Sigmoid colon (tissue), 7 donors: ENCODE measurements around the gene FBXL7. TPM values are rescaled to one million over a fixed set of nuclear protein-coding genes. Genes with fewer than 3 reads are reported as not detected.
A peak's percentile ranks its signal among the peaks of the same experiment; 100 is the strongest.

Experiments
- DNase-seq: peaks from one replicate; pipeline ENCODE4 v3.0.0-alpha.2; 2019
- H3K27ac ChIP-seq, 4 donors: fragments of 200-600 bp; sonication (generic); one replicate each; pipeline ENCODE4 v1.5.1; 2016 to 2019; ENCODE audit warnings: mild to moderate bottlenecking in 1 of 4
- H3K27me3 ChIP-seq, 3 donors: fragments of 200-600 bp; sonication (generic); one replicate each; pipeline ENCODE4 v1.5.1; 2019; ENCODE audit warnings: mild to moderate bottlenecking in 1 of 3
- H3K36me3 ChIP-seq, 4 donors: fragments of 200-600 bp; sonication (generic); one replicate each; pipeline ENCODE4 v1.5.1; 2016 to 2019
- H3K4me1 ChIP-seq, 4 donors: fragments of 200-600 bp; sonication (generic); one replicate each; pipeline ENCODE4 v1.5.1; 2017 to 2019
- H3K4me3 ChIP-seq, 4 donors: fragments of 200-600 bp; sonication (generic); one replicate each; pipeline ENCODE4 v1.5.1; 2017 to 2019; ENCODE audit warnings: mild to moderate bottlenecking in 2 of 4, moderate library complexity in 1 of 4
- H3K9me3 ChIP-seq, 4 donors: fragments of 200-600 bp in 3 of 4; sonication (generic) in 3 of 4; one replicate each; pipeline versions ENCODE4 v1.5.1 to v1.6.1; 2013 to 2019
- CTCF ChIP-seq, 4 experiments: fragments of 450-650 bp in 3 of 4; fragments of 200-600 bp in 1 of 4; IDR thresholded peaks; one replicate each; pipeline ENCODE4 v1.5.1; 2016 to 2019; ENCODE audit warnings: antibody characterized with exemption in 4 of 4, mild to moderate bottlenecking in 3 of 4, moderate library complexity in 2 of 4
- EP300 ChIP-seq, 4 donors: sonication (generic); formaldehyde crosslinking; IDR thresholded peaks; one replicate each; pipeline ENCODE4 v1.6.1; 2017; ENCODE audit warnings: antibody characterized with exemption in 4 of 4
- POLR2A ChIP-seq, 2 donors: fragments of 450-650 bp; IDR thresholded peaks; one replicate each; pipeline ENCODE4 v1.6.1; 2016; ENCODE audit warnings: antibody characterized with exemption in 2 of 2, mild to moderate bottlenecking in 2 of 2, moderate library complexity in 2 of 2
- POLR2AphosphoS5 ChIP-seq, 4 donors: sonication (generic); formaldehyde crosslinking; IDR thresholded peaks; one replicate each; pipeline ENCODE4 v1.6.1; 2017; ENCODE audit warnings: antibody characterized with exemption in 4 of 4
- WGBS, 2 donors: extraction: QIAGEN DNeasy Blood & Tissue Kit; methylation state at CpG; one replicate each; pipeline ENCODE4 v1.1.7; 2013; 5-methylcytosine and 5-hydroxymethylcytosine counted together
- intact Hi-C: fragments of 100-400 bp; cut with DNase I; formaldehyde crosslinking; loops from one replicate; pipeline ENCODE4 v1.15.1; 2023
- polyA plus RNA-seq, 3 donors: library from polyadenylated mRNA; stranded (reverse); fragments of 200-250 nt; gene quantifications; one replicate each; pipeline ENCODE4 v1.2.3, GENCODE V29; 2013
- total RNA-seq, 4 donors: library from RNA; depleted of rRNA; stranded (reverse); fragments of >200 nt; gene quantifications; one replicate each; pipeline ENCODE4 v1.1.0, GENCODE V29; 2016
- donor health status: healthy with polysubstance abuse.
- donor health status: Bipolar disorder and iron deficiency.
- donor health status: healthy.

FBXL7 gene
- total and polyA plus RNA-seq, 7 donors: 0.92 to 44.3 (median 18.2) TPM

- H3K27me3 ChIP-seq: no peaks in the 10 kb centered on the region
- peaks cover 0 to 50% (median 40%) of the 10 kb centered on the region in 4 donors for H3K4me1 ChIP-seq
- intact Hi-C loops: loop anchor here (5.0 kb wide), 1 partner anchor 77 kb away; the partner anchor contains the start of gene FBXL7
- WGBS, 2 donors: 72 to 73% methylated on average over 3 of the region's 3 CpGs
- H3K27ac ChIP-seq: no peak overlapping the region
- H3K36me3 ChIP-seq: no peaks in the 10 kb centered on the region
- no peaks in the 10 kb centered on the region for H3K9me3 ChIP-seq
- H3K4me3 ChIP-seq: no peak overlapping the region
- no peak for DNase-seq
- TF ChIP-seq POLR2AphosphoS5 (IDR thresholded peaks at IDR 0.05) (peak in 1 of 4 donors; percentile 15), EP300 (IDR thresholded peaks at IDR 0.05) (no peak)
Measured at GRCh38 chr5:15579193-15579990, 79.4 kb downstream of the FBXL7 start.

GRCh38 chr5:15584528-15584927, 84.5 kb downstream of the FBXL7 start:
- 91 to 97% methylated on average over 1 of the region's 1 CpG for WGBS, 2 donors
- intact Hi-C loops: no loop called here
- no peak for DNase-seq
- Histone ChIP-seq H3K36me3 (no peaks in the 10 kb centered on the region), H3K27ac (no peak overlapping the region), H3K4me1 (peaks cover 0 to 13% (median 10%) of the 10 kb centered on the region in 4 donors), H3K9me3 (no peaks in the 10 kb centered on the region), H3K4me3 (no peak overlapping the region), H3K27me3 (no peaks in the 10 kb centered on the region)
- no peak for TF ChIP-seq EP300 (IDR thresholded peaks at IDR 0.05)
- no peak for TF ChIP-seq POLR2AphosphoS5 (IDR thresholded peaks at IDR 0.05)
- no peak for TF ChIP-seq POLR2A (IDR thresholded peaks at IDR 0.05)
- no peak for TF ChIP-seq CTCF (IDR thresholded peaks at IDR 0.05)

GRCh38 chr5:15585128-15585527, 85.1 kb downstream of the FBXL7 start:
- Histone ChIP-seq H3K4me1 (peaks cover 0 to 7% (median 4%) of the 10 kb centered on the region in 4 donors), H3K27ac (no peak overlapping the region), H3K4me3 (no peak overlapping the region), H3K36me3 (no peaks in the 10 kb centered on the region), H3K9me3 (no peaks in the 10 kb centered on the region), H3K27me3 (no peaks in the 10 kb centered on the region)
- no peak for DNase-seq
- TF ChIP-seq CTCF (IDR thresholded peaks at IDR 0.05): no peak
- TF ChIP-seq POLR2A (IDR thresholded peaks at IDR 0.05): no peak
- TF ChIP-seq EP300 (IDR thresholded peaks at IDR 0.05): no peak
- TF ChIP-seq POLR2AphosphoS5 (IDR thresholded peaks at IDR 0.05): no peak
- WGBS, 2 donors: 83 to 87% methylated on average over 2 of the region's 2 CpGs
- intact Hi-C loops: no loop called here

DNA sequence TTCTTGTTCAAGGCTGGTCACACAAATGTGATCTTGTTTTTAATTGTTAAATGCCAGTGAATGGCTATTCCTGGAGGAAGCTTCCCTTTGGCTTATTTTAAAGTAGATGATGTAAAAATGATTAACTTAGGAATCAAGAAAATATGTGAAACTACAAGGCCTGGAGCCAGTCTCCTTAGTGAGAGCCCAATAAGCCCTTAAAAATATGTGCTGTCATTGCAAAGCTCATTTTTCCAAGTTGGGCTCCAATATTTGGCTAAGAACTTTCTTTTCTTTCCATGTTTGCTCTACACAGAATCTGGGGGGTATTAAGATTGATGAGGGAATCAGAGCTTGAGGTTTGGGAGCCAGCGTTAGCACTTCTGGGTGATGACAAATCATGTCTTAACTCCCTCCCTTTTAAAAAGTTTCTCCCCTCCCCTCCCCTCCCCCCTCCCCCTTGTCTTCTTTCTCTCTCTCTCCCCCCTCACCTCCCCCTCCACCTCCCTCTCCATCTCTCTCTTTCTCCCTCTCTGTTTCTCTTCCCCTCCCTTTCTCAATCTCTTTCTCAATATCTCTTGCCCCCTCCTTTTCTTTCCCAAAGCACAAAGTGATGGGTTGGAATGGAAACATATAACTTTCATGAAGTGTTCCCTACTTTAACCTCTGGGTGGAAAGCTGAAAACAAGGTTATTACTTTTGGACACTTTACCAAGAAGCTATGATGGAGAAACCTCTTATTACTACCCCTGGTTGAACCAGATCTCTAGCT, 86.0 kb downstream of the FBXL7 start:
- Histone ChIP-seq H3K27me3 (no peaks in the 10 kb centered on the region), H3K36me3 (no peaks in the 10 kb centered on the region), H3K27ac (no peak overlapping the region), H3K4me1 (peaks cover 0 to 7% (median 4%) of the 10 kb centered on the region in 4 donors), H3K4me3 (no peak overlapping the region), H3K9me3 (no peaks in the 10 kb centered on the region)
- intact Hi-C loops: no loop called here
- TF ChIP-seq POLR2A (IDR thresholded peaks at IDR 0.05) (no peak), CTCF (IDR thresholded peaks at IDR 0.05) (no peak), POLR2AphosphoS5 (IDR thresholded peaks at IDR 0.05) (no peak), EP300 (IDR thresholded peaks at IDR 0.05) (no peak)
- WGBS, 2 donors: 84 to 85% methylated on average over 1 of the region's 1 CpG
- no peak for DNase-seq

DNA sequence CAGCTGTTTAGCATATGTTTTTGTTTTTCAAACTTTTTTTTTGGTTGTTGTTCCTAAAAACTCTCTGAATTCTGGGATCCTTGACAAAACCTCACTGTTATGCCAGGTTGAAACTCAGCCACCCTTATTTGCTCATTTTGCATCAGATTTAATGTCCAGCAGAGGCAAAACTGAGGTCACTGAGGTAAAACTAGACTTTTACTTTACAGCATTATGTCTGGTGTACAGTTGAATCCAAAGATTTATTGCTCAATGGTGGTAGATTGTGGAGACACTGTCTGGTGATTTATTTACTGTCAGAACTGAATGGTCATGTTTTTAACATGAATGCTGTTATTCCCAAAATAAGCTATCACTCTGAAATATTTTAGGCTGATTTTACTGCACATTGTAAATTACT, 87.9 kb downstream of the FBXL7 start:
- TF ChIP-seq EP300 (IDR thresholded peaks at IDR 0.05): no peak
- H3K27me3 ChIP-seq: no peaks in the 10 kb centered on the region
- H3K4me1 ChIP-seq: peaks cover 0 to 7% (median 4%) of the 10 kb centered on the region in 4 donors
- DNase-seq: no peak
- H3K9me3 ChIP-seq: no peaks in the 10 kb centered on the region
- H3K4me3 ChIP-seq: no peak overlapping the region
- intact Hi-C loops: no loop called here
- H3K36me3 ChIP-seq: no peaks in the 10 kb centered on the region
- H3K27ac ChIP-seq: no peak overlapping the region
